Tibial artery (tissue), 4 donors: ENCODE results near the gene CASD1.

Source experiments
- DNase-seq, 2 donors: peaks; one replicate each; pipeline ENCODE4 v3.0.0-alpha.2; 2019
- H3K27ac ChIP-seq, 2 donors: fragments of 200-600 bp; sonication (generic) in 1 of 2; 1 replicate in 1 of 2; 2 replicates in 1 of 2; pipeline ENCODE4 v1.5.1; 2018 to 2019; ENCODE audit warnings: mild to moderate bottlenecking in 1 of 2
- H3K27me3 ChIP-seq, 2 donors: fragments of 200-600 bp; sonication (generic) in 1 of 2; one replicate each; pipeline versions ENCODE4 v1.5.1 to v1.6.0; 2016 to 2019
- H3K36me3 ChIP-seq, 3 donors: fragments of 200-600 bp; sonication (generic) in 2 of 3; one replicate each; pipeline ENCODE4 v1.5.1; 2016 to 2019; ENCODE audit warnings: mild to moderate bottlenecking in 2 of 3
- H3K4me1 ChIP-seq, 4 donors: fragments of 200-600 bp; sonication (generic) in 2 of 4; 1 replicate in 3 of 4; 2 replicates in 1 of 4; pipeline ENCODE4 v1.5.1; 2016 to 2019
- H3K4me3 ChIP-seq, 2 donors: fragments of 200-600 bp; sonication (generic) in 1 of 2; 1 replicate in 1 of 2; 2 replicates in 1 of 2; pipeline ENCODE4 v1.5.1; 2018 to 2019; ENCODE audit warnings: mild to moderate bottlenecking in 2 of 2
- H3K9me3 ChIP-seq, 3 donors: fragments of 200-600 bp; sonication (generic) in 1 of 3; one replicate each; pipeline ENCODE4 v1.5.1; 2016 to 2019
- CTCF ChIP-seq, 2 experiments: fragments of 200-600 bp in 1 of 2; fragments of 450-650 bp in 1 of 2; IDR thresholded peaks; one replicate each; pipeline ENCODE4 v1.5.1; 2017 to 2019; ENCODE audit warnings: antibody characterized with exemption in 2 of 2, mild to moderate bottlenecking in 1 of 2, moderate library complexity in 1 of 2
- intact Hi-C: fragments of 100-400 bp; cut with DNase I; formaldehyde crosslinking; loops from one replicate; pipeline ENCODE4 v1.15.0; 2023; ENCODE audit warnings: low total_unique reads

Gene CASD1

GRCh38 chr7:94571816-94572215 lies 62.2 kb downstream of the CASD1 start:
- no peaks in the 10 kb centered on the region for H3K27me3 ChIP-seq
- DNase-seq: no peak
- no peak overlapping the region for H3K27ac ChIP-seq
- no peak for TF ChIP-seq CTCF (IDR thresholded peaks at IDR 0.05)
- H3K4me3 ChIP-seq: no peak overlapping the region
- peaks cover 15 to 19% (median 17%) of the 10 kb centered on the region in 3 donors for H3K36me3 ChIP-seq
- no peaks in the 10 kb centered on the region for H3K4me1 ChIP-seq
- peaks cover 0 to 37% (median 19%) of the 10 kb centered on the region in 3 donors for H3K9me3 ChIP-seq
- intact Hi-C loops: no loop called here

GRCh38 chr7:94575646-94576045 lies 66.0 kb downstream of the CASD1 start:
- intact Hi-C loops: no loop called here
- Histone ChIP-seq H3K9me3 (peaks cover 0 to 37% (median 19%) of the 10 kb centered on the region in 3 donors), H3K27ac (no peak overlapping the region), H3K4me1 (no peaks in the 10 kb centered on the region), H3K36me3 (peaks cover 11 to 24% (median 21%) of the 10 kb centered on the region in 3 donors), H3K27me3 (no peaks in the 10 kb centered on the region), H3K4me3 (no peak overlapping the region)
- no peak for DNase-seq
- no peak for TF ChIP-seq CTCF (IDR thresholded peaks at IDR 0.05)

- Histone ChIP-seq H3K4me3 (no peak overlapping the region), H3K27me3 (no peaks in the 10 kb centered on the region), H3K9me3 (peaks cover 0 to 37% (median 19%) of the 10 kb centered on the region in 3 donors), H3K4me1 (no peaks in the 10 kb centered on the region), H3K36me3 (peaks cover 9 to 24% (median 16%) of the 10 kb centered on the region in 3 donors), H3K27ac (no peak overlapping the region)
- DNase-seq: no peak
- TF ChIP-seq CTCF (IDR thresholded peaks at IDR 0.05): no peak
- intact Hi-C loops: no loop called here
Observed at GRCh38 chr7:94576316-94576715, 66.7 kb downstream of the CASD1 start.

- H3K4me1 ChIP-seq: no peaks in the 10 kb centered on the region
- no peak for DNase-seq
- no peaks in the 10 kb centered on the region for H3K27me3 ChIP-seq
- H3K36me3 ChIP-seq: peaks cover 9 to 24% (median 14%) of the 10 kb centered on the region in 3 donors
- peaks cover 0 to 32% (median 19%) of the 10 kb centered on the region in 3 donors for H3K9me3 ChIP-seq
- intact Hi-C loops: no loop called here
- no peak overlapping the region for H3K4me3 ChIP-seq
- H3K27ac ChIP-seq: no peak overlapping the region
- TF ChIP-seq CTCF (IDR thresholded peaks at IDR 0.05): no peak
Observed at GRCh38 chr7:94577357-94577756, 67.7 kb downstream of the CASD1 start.

- TF ChIP-seq CTCF (IDR thresholded peaks at IDR 0.05): no peak
- H3K36me3 ChIP-seq: peaks cover 9 to 24% (median 14%) of the 10 kb centered on the region in 3 donors
- no peak overlapping the region for H3K27ac ChIP-seq
- intact Hi-C loops: no loop called here
- DNase-seq: no peak
- H3K27me3 ChIP-seq: no peaks in the 10 kb centered on the region
- peaks cover 0 to 29% (median 19%) of the 10 kb centered on the region in 3 donors for H3K9me3 ChIP-seq
- H3K4me3 ChIP-seq: no peak overlapping the region
- no peaks in the 10 kb centered on the region for H3K4me1 ChIP-seq
Observed at GRCh38 chr7:94578614-94579013, 69.0 kb downstream of the CASD1 start.

GRCh38 chr7:94579470-94579869 lies 69.9 kb downstream of the CASD1 start:
- no peak overlapping the region for H3K27ac ChIP-seq
- H3K36me3 ChIP-seq: peaks cover 5 to 24% (median 14%) of the 10 kb centered on the region in 3 donors
- TF ChIP-seq CTCF (IDR thresholded peaks at IDR 0.05): no peak
- DNase-seq: no peak
- intact Hi-C loops: no loop called here
- no peaks in the 10 kb centered on the region for H3K27me3 ChIP-seq
- H3K9me3 ChIP-seq: peaks cover 0 to 22% (median 18%) of the 10 kb centered on the region in 3 donors
- no peak overlapping the region for H3K4me3 ChIP-seq
- no peaks in the 10 kb centered on the region for H3K4me1 ChIP-seq
